Stimulated activated memory B cell treated with anti-CD40 and anti-IgM and Interleukin-4, amounts not matched to agents 10 μg/mL and 1 μg/mL and 100 μg/mL, for 72 hours (primary cell): ENCODE data around the gene TOB1.
"Not testable (repeated sequence)": the region's sequence is repeated elsewhere in the genome, so short reads cannot be mapped to it uniquely, and the experiment has no call there.

ENCODE experiments used
- ATAC-seq: fragments of 150-1000 bp; cut with Tn5 transposase; 2 replicates; pipeline ENCODE4 v1.10.0; 2021
- H3K27ac Mint-ChIP-seq: one replicate; pipeline ENCODE4 v1.8.0; 2022; ENCODE audit warnings: mild to moderate bottlenecking, mixed read lengths
- H3K27me3 Mint-ChIP-seq: one replicate; pipeline ENCODE4 v1.8.0; 2022; ENCODE audit warnings: mixed read lengths
- H3K36me3 Mint-ChIP-seq: one replicate; pipeline ENCODE4 v1.8.0; 2022; ENCODE audit warnings: mixed read lengths
- H3K4me1 Mint-ChIP-seq: one replicate; pipeline ENCODE4 v1.8.0; 2022; ENCODE audit warnings: mixed read lengths
- H3K4me3 Mint-ChIP-seq: one replicate; pipeline ENCODE4 v1.8.0; 2022; ENCODE audit warnings: mild to moderate bottlenecking, moderate library complexity, mixed read lengths
- H3K9me3 Mint-ChIP-seq: one replicate; pipeline ENCODE4 v1.8.0; 2022; ENCODE audit warnings: mixed read lengths

Gene TOB1

DNA sequence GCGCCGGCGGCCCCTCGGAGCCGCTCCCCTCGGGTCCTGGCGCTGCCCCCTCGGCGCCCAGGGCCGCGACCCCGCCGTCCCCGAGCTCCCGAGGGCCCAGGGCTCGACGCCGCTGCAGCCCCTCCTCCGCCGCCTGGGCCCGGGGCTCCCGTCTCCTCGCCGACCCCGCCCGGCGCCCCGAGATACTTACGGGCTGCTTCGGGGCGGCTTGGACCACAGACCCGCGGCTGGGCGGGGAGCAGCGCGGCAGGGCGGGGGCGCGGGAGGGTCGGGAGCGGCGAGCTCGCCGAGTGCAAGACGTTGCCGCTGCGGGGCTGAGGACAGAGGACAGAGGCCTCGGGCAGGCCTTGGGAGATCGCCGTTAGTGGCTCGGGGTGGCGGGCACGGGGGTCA is 290 bp downstream of the TOB1 start:
- Mint-ChIP-seq H3K27ac (peak overlapping the region; percentile 97), H3K9me3 (no peaks in the 10 kb centered on the region), H3K36me3 (peaks cover 11% of the 10 kb centered on the region), H3K4me1 (peaks cover 40% of the 10 kb centered on the region), H3K27me3 (no peaks in the 10 kb centered on the region), H3K4me3 (peak overlapping the region; percentile 97)
- ATAC-seq = peak; percentile 5

GRCh38 chr17:50865060-50865867 is 890 bp downstream of the TOB1 start:
- ATAC-seq = peak; percentile 20
- H3K36me3 Mint-ChIP-seq = peaks cover 11% of the 10 kb centered on the region

DNA sequence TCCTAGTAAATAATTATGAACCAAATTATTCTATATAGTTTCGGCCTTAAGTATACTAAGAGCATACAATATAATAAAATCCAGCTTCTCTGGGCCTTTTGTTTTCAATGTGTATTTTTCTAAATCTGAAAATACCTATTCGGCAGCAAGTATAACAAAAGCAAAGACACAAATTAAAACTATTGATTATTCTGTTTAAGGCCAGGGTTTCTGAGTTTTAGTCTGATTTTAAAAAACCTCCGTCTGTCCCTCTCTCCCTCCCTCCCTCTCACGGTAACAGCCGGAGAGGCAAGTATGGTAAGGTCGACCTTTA is 1.5 kb downstream of the TOB1 start:
- H3K36me3 Mint-ChIP-seq = peaks cover 11% of the 10 kb centered on the region
- H3K4me1 Mint-ChIP-seq = peaks cover 40% of the 10 kb centered on the region

More at GRCh38 chr17:50865060-50865867, 890 bp downstream of the TOB1 start:
- H3K9me3 Mint-ChIP-seq = no peaks in the 10 kb centered on the region
- H3K4me1 Mint-ChIP-seq = peaks cover 40% of the 10 kb centered on the region
- H3K27me3 Mint-ChIP-seq = no peaks in the 10 kb centered on the region
- peak overlapping the region; percentile 97 for H3K27ac Mint-ChIP-seq
- peak overlapping the region; percentile 97 for H3K4me3 Mint-ChIP-seq

DNA sequence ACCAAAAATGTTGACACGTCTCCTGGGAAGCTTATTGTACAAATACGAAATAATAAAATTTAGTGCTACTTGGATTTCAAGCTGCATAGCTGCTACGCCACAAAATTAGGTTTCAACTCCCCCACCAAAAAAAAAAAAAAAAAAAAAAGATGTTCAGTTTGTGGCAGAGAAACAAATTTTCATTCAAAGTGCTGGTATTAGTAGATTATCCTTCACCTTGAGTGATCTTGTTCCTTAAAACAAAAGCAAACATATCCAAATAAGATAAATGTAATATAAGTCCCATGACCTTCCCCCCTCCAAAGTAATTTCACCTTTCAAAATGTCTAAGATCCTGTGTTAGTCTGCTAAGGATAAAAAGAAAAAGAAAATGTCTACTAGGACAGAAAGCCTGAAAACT is 2.2 kb downstream of the TOB1 start:
- peaks cover 11% of the 10 kb centered on the region for H3K36me3 Mint-ChIP-seq
- H3K4me3 Mint-ChIP-seq = no peak overlapping the region
- no peak for ATAC-seq
- no peaks in the 10 kb centered on the region for H3K27me3 Mint-ChIP-seq
- H3K27ac Mint-ChIP-seq = no peak overlapping the region
- no peaks in the 10 kb centered on the region for H3K9me3 Mint-ChIP-seq
- peaks cover 40% of the 10 kb centered on the region for H3K4me1 Mint-ChIP-seq

More for the DNA sequence above, 1.5 kb downstream of the TOB1 start:
- Mint-ChIP-seq H3K27ac (peak overlapping the region; percentile 97), H3K4me3 (peak overlapping the region; percentile 97), H3K27me3 (no peaks in the 10 kb centered on the region), H3K9me3 (no peaks in the 10 kb centered on the region)
- ATAC-seq = no peak

DNA sequence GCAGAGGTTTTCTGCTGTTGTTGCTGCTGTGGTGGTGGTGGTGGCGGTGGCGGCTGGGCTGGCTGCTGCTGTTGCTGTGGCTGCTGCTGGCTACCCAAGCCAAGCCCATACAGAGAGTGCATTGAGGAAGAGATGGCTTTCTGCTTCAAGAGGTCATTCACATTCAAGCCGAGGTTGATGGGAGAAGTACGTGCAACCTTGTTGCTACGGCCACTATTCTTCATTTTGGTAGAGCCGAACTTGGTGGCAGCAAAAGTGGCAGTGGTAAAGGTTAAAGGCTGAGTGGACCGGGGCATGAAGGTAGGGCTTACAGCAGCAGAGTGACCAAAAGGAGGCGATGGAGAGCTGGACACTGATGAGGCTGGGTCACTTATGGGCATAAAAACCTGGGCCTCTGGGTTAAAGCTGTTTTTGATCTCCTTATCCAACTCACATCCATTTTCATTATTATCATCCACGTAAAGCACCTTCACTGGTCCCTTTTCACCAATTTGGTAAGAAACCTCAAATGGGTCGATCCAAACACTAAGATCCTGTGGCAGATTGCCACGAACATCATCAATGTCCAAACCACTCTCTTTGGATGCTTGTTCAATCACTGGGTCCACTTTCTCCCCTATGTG is 2.8 kb downstream of the TOB1 start:
- Mint-ChIP-seq H3K27ac (no peak overlapping the region), H3K9me3 (no peaks in the 10 kb centered on the region), H3K36me3 (peaks cover 11% of the 10 kb centered on the region), H3K4me1 (peaks cover 40% of the 10 kb centered on the region), H3K4me3 (no peak overlapping the region), H3K27me3 (no peaks in the 10 kb centered on the region)
- ATAC-seq = no peak

DNA sequence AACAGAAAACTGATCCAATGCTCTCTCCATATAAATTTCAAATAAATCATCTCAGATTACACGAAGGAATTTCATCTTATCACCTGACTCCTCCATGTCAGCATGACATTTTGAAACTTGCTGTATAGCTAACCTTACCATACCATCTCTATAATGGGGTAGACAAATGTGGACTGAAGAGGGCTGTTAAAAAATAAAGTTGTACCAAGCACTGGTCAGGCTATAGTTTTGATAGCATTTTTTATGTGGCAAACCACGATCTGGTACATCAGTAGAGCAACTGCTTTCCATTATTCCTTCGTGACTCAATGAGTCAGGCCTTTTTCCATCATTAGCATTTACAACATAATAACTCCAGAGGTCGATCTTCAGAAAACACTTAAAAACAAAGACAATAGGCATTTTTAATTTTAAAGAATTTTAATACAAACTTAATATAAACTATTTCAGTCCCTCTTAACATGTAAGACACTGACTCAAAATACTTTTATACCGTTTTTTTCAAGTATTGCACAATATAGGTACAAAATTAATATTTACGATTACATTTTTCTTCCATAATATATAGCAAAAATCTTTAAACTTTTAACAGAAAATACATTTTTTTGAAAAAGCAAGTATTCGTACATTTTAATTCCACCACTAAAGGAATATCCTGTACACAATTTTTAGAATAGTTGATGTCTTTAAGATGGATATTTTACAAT is 4.2 kb downstream of the TOB1 start:
- H3K4me3 Mint-ChIP-seq = no peak overlapping the region
- peaks cover 34% of the 10 kb centered on the region for H3K4me1 Mint-ChIP-seq
- no peak for ATAC-seq
- H3K27me3 Mint-ChIP-seq = no peaks in the 10 kb centered on the region
- no peaks in the 10 kb centered on the region for H3K9me3 Mint-ChIP-seq
- H3K27ac Mint-ChIP-seq = no peak overlapping the region
- H3K36me3 Mint-ChIP-seq = peaks cover 11% of the 10 kb centered on the region

- Mint-ChIP-seq H3K4me3 (no peak overlapping the region), H3K27ac (no peak overlapping the region), H3K4me1 (peaks cover 34% of the 10 kb centered on the region), H3K36me3 (peaks cover 11% of the 10 kb centered on the region), H3K9me3 (no peaks in the 10 kb centered on the region), H3K27me3 (no peaks in the 10 kb centered on the region)
- ATAC-seq = no peak
Observed at GRCh38 chr17:50861334-50861676, 4.8 kb downstream of the TOB1 start.

DNA sequence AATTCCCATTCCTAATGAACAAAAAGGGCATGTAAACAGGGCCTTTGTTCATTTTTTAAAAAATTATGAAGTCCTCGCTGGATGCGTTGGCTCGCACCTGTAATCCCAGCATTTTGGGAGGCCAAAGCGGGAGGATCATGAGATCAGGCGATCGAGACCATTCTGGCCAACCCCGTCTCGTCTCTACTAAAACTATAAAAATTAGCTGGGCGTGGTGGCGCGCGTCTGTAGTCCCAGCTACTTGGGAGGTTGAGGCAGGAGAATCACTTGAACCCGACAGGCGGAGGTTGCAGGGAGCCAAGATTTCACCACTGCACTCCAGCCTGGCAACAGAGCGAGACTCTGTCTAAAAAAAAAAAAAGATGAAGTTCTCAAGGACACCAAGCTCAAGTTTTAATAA is 6.4 kb downstream of the TOB1 start:
- H3K27ac Mint-ChIP-seq, H3K27me3 Mint-ChIP-seq, ATAC-seq, H3K4me3 Mint-ChIP-seq, H3K9me3 Mint-ChIP-seq: not testable (repeated sequence)
- Mint-ChIP-seq H3K4me1 (peaks cover 28% of the 10 kb centered on the region), H3K36me3 (peaks cover 11% of the 10 kb centered on the region)

GRCh38 chr17:50858486-50859225 is 7.5 kb downstream of the TOB1 start:
- peaks cover 17% of the 10 kb centered on the region for H3K4me1 Mint-ChIP-seq
- ATAC-seq = no peak
- peaks cover 11% of the 10 kb centered on the region for H3K36me3 Mint-ChIP-seq
- no peaks in the 10 kb centered on the region for H3K9me3 Mint-ChIP-seq
- H3K27me3 Mint-ChIP-seq = no peaks in the 10 kb centered on the region
- no peak overlapping the region for H3K27ac Mint-ChIP-seq
- H3K4me3 Mint-ChIP-seq = no peak overlapping the region

DNA sequence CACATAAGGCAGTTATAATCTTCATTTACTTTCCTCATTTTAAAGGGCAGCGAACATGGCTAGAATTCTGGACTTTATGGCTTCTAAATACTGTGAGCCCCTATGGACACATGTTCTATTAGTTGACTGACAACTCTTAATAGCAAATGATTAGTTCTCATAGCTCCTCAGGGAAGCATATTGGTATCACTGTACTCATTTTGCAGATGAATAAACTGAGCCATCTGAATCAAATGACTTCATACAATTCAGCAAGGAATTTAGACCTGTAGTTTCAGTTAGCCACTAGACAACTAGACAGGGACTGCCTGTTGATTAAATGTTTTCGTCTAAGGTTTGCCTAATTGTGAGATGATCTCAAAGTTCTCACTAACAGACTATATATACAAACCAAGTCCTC is 9.7 kb downstream of the TOB1 start:
- Mint-ChIP-seq H3K36me3 (peaks cover 4% of the 10 kb centered on the region), H3K4me3 (no peak overlapping the region), H3K27ac (no peak overlapping the region), H3K9me3 (no peaks in the 10 kb centered on the region), H3K4me1 (peaks cover 18% of the 10 kb centered on the region), H3K27me3 (no peaks in the 10 kb centered on the region)
- ATAC-seq = no peak

- Mint-ChIP-seq H3K27ac (no peak overlapping the region), H3K27me3 (no peaks in the 10 kb centered on the region), H3K4me3 (no peak overlapping the region), H3K36me3 (no peaks in the 10 kb centered on the region), H3K9me3 (no peaks in the 10 kb centered on the region), H3K4me1 (peaks cover 15% of the 10 kb centered on the region)
- no peak for ATAC-seq
Observed at GRCh38 chr17:50855708-50856330, 10.3 kb downstream of the TOB1 start.

DNA sequence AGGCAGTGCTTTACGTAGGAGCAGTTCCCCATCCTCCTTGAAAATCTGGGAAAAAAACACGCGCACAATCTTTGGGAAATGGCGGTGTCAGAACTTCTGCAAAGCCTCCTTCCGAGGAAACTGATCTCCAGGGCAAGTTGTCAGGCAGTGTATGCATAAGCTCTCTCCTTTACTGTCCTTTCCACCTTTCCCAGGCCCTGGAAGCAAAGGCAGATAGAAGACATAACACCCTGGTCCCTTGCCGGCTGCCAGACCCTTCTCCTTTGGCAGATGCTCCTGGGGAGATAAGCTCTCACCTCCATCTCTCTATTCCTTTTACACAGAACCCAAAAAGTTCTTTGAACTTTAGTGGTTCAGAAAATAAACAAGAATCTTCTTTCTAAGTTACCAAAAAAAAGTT is 12.4 kb downstream of the TOB1 start:
- peak overlapping the region; percentile 29 for H3K27ac Mint-ChIP-seq
- no peak overlapping the region for H3K4me3 Mint-ChIP-seq
- H3K4me1 Mint-ChIP-seq = peaks cover 15% of the 10 kb centered on the region
- no peak for ATAC-seq
- no peaks in the 10 kb centered on the region for H3K36me3 Mint-ChIP-seq
- H3K27me3 Mint-ChIP-seq = no peaks in the 10 kb centered on the region
- H3K9me3 Mint-ChIP-seq = peaks cover 2% of the 10 kb centered on the region

DNA sequence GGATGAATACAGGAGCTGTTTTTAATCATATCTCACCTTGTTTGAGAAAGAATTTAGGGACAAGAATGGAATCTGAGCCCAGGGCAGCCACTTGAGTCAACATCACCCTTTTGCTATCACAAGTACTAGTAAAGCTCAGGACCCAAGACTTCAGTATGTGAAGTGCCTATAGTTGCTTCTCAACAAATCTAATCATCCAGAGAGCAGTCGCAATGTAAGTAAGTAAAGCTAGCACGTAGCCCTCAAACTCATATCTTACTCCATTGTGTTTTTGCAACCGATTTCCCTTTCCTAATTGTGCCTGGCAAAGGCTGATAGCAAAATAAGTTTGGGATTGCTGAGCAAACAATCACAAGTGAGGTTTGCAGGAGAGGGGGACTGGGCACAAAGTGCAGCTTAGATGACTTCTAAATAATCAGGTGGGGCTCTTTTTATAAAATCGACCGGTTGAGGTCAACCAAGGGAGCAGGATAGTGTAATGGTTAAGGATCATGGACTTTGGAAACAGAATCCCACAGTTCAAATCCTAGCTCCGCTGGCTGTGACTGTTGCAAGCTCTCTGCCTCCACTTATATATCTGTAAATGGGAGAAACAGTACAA is 13.0 kb downstream of the TOB1 start:
- no peaks in the 10 kb centered on the region for H3K36me3 Mint-ChIP-seq
- peak overlapping the region; percentile 74 for H3K4me3 Mint-ChIP-seq
- H3K9me3 Mint-ChIP-seq = peaks cover 7% of the 10 kb centered on the region
- ATAC-seq = no peak
- peaks cover 15% of the 10 kb centered on the region for H3K4me1 Mint-ChIP-seq
- peak overlapping the region; percentile 70 for H3K27ac Mint-ChIP-seq
- no peaks in the 10 kb centered on the region for H3K27me3 Mint-ChIP-seq

DNA sequence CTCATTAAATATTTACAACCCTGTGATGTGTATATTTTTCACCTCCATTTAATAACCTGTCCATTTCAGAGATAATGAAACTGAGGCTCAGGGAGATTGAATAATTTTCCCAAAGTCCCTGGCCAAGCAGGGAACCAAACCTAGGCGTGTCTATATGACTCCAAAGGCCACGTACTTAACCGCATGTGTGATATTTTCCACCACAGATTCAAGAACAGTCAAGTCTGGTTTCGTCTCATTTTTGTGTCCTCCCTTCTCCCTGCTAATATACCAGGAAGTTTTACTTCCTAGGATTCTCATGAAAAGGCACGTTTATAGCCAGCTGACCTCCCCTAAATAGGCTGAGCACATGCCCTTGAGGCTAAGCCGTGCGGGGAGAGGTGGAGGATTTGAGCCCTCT is 15.5 kb downstream of the TOB1 start:
- Mint-ChIP-seq H3K4me3 (no peak overlapping the region), H3K27me3 (no peaks in the 10 kb centered on the region), H3K27ac (no peak overlapping the region), H3K9me3 (peaks cover 7% of the 10 kb centered on the region), H3K4me1 (peaks cover 15% of the 10 kb centered on the region), H3K36me3 (no peaks in the 10 kb centered on the region)
- no peak for ATAC-seq

- H3K36me3 Mint-ChIP-seq = no peaks in the 10 kb centered on the region
- no peak for ATAC-seq
- no peak overlapping the region for H3K27ac Mint-ChIP-seq
- peaks cover 15% of the 10 kb centered on the region for H3K4me1 Mint-ChIP-seq
- peaks cover 7% of the 10 kb centered on the region for H3K9me3 Mint-ChIP-seq
- no peak overlapping the region for H3K4me3 Mint-ChIP-seq
- H3K27me3 Mint-ChIP-seq = no peaks in the 10 kb centered on the region
Observed at GRCh38 chr17:50848711-50849110, 17.4 kb downstream of the TOB1 start.
